Osteocyte (in vitro differentiated cells): Measurements from ENCODE around the gene FGR. TPM values are rescaled to one million over a fixed set of nuclear protein-coding genes. Genes with fewer than 3 reads are reported as not detected.

Source experiments
- DNase-seq: peaks from one replicate; pipeline ENCODE4 v3.0.0; 2021; ENCODE audit warnings: mixed read lengths; ENCODE audit not compliant: unreplicated experiment; ENCODE audit errors: extremely low spot score
- H3K27ac Mint-ChIP-seq: one replicate; pipeline ENCODE4 v1.8.0; 2021; ENCODE audit warnings: mild to moderate bottlenecking, mixed read lengths; ENCODE audit not compliant: unreplicated experiment
- H3K27me3 Mint-ChIP-seq: one replicate; pipeline ENCODE4 v1.8.0; 2021; ENCODE audit warnings: mixed read lengths; ENCODE audit not compliant: unreplicated experiment
- H3K36me3 Mint-ChIP-seq: one replicate; pipeline ENCODE4 v1.8.0; 2021; ENCODE audit warnings: mixed read lengths; ENCODE audit not compliant: unreplicated experiment
- H3K4me1 Mint-ChIP-seq: one replicate; pipeline ENCODE4 v1.8.0; 2021; ENCODE audit warnings: mixed read lengths; ENCODE audit not compliant: unreplicated experiment
- H3K4me3 Mint-ChIP-seq: one replicate; pipeline ENCODE4 v1.8.0; 2021; ENCODE audit warnings: mild to moderate bottlenecking, moderate library complexity, mixed read lengths; ENCODE audit not compliant: unreplicated experiment
- H3K9me3 Mint-ChIP-seq: one replicate; pipeline ENCODE4 v1.8.0; 2021; ENCODE audit warnings: mixed read lengths; ENCODE audit not compliant: unreplicated experiment
- CTCF ChIP-seq: fragments of 200-600 bp; sonication (generic); IDR thresholded peaks from 2 replicates; pipeline ENCODE4 v1.5.0; 2021; ENCODE audit warnings: antibody characterized with exemption, mild to moderate bottlenecking, moderate library complexity
- total RNA-seq: library from RNA; stranded (reverse); gene quantifications from 2 replicates; pipeline ENCODE4 v1.2.1, GENCODE V29; 2021

The FGR gene
- total RNA-seq, 1 donor from 2014 or later: not detected

DNA sequence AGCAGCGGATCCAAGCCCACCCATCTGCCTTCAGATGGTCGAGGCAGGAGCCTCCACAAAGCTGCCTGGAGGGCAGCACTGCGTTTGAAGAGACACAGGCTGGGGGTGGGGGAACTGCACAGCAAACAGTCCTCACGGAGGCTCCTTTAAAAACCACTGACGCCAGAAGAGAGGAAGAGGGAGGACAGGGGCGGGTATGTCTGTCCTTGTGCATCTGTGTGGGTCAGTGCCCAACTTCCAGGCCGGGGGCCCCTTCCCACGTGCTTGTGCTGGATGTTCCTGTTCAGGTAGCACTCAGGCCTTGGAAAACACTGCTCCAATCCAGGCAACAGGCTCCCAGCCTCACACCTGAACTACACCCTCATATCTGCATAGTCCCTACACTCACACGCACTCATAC is 38.7 kb downstream of the FGR start:
- Mint-ChIP-seq H3K27me3 (no peaks in the 10 kb centered on the region), H3K27ac (no peak overlapping the region), H3K4me3 (no peak overlapping the region), H3K9me3 (no peaks in the 10 kb centered on the region), H3K36me3 (no peaks in the 10 kb centered on the region), H3K4me1 (peaks cover 5% of the 10 kb centered on the region)
- no peak for DNase-seq
- TF ChIP-seq CTCF: no peak

GRCh38 chr1:27595597-27595996 is 39.4 kb downstream of the FGR start:
- Mint-ChIP-seq H3K4me3 (no peak overlapping the region), H3K4me1 (peaks cover 5% of the 10 kb centered on the region), H3K27me3 (no peaks in the 10 kb centered on the region), H3K27ac (no peak overlapping the region), H3K36me3 (no peaks in the 10 kb centered on the region), H3K9me3 (no peaks in the 10 kb centered on the region)
- TF ChIP-seq CTCF: no peak
- no peak for DNase-seq

DNA sequence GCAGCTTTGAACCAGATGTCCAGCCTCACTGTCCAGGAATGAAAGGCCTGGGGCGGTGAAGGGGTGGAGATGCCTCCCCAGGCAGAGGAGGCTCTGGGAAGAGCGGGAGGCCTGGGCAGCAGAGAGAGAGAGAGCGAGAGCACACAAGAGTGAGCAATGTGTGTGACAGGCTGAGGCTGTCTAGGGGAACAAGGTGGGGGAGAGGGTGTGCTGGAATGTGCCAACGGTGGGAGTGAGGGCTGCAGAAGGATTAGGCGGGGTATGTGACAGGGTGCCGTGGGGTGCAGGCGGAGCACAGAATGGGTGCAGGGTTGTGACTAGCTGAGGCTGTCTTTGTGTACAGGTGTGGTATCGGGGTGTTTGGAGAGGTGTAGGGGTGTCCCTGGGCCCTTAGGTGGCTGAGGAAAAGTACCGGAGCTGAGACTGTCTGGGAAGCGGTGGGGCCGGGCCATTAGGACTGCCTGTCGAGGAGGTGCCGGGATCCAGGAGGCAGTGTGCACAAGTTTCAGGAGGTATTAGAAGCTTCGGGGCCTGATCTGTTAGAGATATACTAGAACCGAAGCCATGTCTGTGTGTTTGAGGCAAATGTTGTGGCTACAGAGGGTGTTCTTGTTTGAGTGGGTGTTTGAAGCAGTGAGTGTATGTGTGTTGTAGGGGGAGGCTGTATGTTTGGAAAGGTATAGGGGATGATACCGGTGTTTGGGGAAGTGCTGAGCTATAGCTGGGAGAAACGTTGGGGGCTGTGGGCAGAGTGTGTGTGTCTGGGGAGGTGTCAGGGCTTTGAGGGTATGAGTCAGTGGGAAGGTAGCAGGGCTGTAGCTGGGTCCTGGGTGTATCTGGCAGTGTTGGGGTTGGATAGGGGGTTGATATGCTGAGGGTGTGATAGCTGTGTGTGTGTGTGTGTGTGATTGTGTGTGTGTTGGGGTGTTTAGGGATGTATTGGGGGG is 40.1 kb downstream of the FGR start:
- Mint-ChIP-seq H3K27ac (no peak overlapping the region), H3K4me3 (no peak overlapping the region), H3K4me1 (peaks cover 5% of the 10 kb centered on the region), H3K9me3 (no peaks in the 10 kb centered on the region), H3K27me3 (no peaks in the 10 kb centered on the region), H3K36me3 (no peaks in the 10 kb centered on the region)
- no peak for DNase-seq
- no peak for TF ChIP-seq CTCF

DNA sequence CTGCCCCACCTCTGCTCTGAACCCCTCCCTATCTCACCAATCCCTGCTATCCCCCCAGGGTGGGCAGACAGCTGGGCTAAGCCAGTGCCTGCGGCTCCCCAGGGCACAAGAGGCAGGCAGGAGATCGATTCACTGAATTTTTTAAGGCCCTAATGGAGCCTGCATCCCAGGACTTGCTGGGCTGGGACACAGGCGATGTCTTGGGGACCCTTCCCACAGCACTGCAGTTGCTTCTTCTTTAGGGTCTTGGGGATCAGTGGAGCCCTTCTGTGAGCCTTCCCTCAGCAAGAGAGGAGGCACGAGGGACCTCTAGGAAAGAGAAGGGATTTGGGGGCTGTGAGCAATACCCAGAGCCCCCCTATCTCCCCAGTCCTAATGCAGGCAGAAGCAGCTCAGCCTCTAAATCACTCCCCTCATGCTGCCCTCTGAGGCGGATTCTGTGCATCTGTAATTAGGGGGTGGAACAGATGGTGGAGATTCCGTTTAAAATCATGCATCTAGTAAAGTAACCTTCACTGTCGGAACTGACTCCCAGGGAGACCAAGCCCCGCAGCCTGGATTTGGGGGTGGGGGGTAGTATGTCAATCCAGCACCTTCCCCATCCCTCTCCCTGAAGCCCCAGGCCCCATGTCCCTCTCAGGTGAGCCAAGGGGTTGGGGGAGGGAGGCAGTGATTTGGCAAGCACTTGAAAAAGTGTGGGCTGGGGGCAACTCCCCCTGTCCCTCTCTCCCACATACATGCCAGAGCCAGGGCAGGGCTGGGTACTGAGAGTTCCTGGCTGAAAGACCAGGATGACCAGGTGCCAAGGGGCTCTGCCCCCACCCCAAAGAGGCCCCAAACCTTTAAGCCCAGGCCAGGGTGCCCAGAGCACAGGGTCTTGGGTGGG is 41.1 kb downstream of the FGR start:
- Mint-ChIP-seq H3K9me3 (no peaks in the 10 kb centered on the region), H3K4me3 (peak overlapping the region; percentile 55), H3K36me3 (no peaks in the 10 kb centered on the region), H3K27ac (no peak overlapping the region), H3K27me3 (no peaks in the 10 kb centered on the region), H3K4me1 (peaks cover 5% of the 10 kb centered on the region)
- no peak for DNase-seq
- no peak for TF ChIP-seq CTCF
